Colon (tissue), 2 donors: ENCODE data around the gene IGF2R.
A peak's percentile ranks its signal among the peaks of the same experiment; 100 is the strongest.
"Not testable (repeated sequence)": the region's sequence is repeated elsewhere in the genome, so short reads cannot be mapped to it uniquely, and the experiment has no call there.

Source experiments
- FAIRE-seq: peaks from 2 replicates; lab custom pipeline; 2012; peaks lifted over from hg19 to GRCh38; lab: Jason Lieb, UNC
- donor health status: control.
- donor health status: control.

IGF2R gene

GRCh38 chr6:160079686-160080043 is 110.8 kb downstream of the IGF2R start:
- no peak for FAIRE-seq

DNA sequence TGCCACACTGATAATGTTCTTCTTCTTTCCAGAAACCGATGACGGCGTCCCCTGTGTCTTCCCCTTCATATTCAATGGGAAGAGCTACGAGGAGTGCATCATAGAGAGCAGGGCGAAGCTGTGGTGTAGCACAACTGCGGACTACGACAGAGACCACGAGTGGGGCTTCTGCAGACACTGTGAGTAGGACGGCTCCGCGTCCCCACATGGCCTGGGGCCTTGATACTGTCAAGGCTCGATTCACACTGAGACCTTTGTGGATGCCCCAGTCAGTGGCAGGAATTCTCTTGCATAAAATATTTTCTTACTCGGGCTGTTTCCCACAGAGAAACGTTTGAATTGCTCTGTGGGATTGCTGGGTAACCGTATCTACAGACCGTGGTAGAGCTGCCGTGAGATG is 111.2 kb downstream of the IGF2R start:
- no peak for FAIRE-seq

DNA sequence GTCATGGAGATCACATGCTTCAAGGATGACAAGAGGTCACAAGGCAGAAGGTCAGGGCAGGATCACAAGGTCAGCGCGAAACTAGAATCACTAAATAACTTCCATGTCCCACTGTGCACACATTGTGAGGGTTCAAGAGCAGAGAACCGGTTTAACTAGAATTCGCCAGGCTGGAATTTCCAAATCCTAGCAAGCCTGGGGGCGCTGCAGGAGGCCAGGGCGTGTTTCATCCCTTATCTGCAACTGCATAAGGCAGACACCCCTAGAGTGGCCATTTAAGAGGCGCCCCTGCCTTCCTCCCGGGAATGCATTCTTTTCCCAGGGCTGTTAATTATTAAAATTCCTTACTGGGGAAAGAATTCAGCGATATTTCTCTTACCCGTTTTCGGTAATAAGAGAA is 112.5 kb downstream of the IGF2R start:
- FAIRE-seq: no peak

GRCh38 chr6:160082627-160083026 is 113.7 kb downstream of the IGF2R start:
- FAIRE-seq: no peak

DNA sequence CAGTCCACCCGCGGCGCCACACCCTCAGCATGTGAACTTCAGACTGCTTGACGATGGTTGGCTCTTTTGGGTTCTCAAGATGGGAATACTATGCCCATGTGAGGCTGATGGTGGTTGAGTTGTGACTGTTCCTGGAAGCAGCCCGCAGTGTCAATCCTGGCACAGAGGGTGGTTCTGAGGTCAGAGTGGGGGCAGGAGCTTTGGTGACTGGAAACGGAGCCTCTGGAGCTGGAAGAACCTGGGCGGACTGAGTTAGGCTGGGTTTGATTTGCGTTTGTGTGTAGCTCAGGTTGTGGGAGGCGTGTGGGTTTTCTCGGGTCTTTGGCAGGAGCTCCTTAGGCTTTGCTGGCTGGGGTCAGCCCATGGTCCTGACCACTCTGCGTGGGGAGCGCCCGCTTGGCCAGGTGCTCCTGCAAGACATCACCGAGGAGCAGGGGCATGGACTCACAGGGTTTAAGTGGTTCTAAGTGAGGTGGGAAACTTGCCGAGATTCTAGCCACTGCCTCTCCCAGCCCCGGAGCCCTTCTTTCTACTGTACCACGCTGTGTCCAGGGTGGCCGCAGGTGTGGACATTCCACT is 115.4 kb downstream of the IGF2R start:
- FAIRE-seq: no peak

DNA sequence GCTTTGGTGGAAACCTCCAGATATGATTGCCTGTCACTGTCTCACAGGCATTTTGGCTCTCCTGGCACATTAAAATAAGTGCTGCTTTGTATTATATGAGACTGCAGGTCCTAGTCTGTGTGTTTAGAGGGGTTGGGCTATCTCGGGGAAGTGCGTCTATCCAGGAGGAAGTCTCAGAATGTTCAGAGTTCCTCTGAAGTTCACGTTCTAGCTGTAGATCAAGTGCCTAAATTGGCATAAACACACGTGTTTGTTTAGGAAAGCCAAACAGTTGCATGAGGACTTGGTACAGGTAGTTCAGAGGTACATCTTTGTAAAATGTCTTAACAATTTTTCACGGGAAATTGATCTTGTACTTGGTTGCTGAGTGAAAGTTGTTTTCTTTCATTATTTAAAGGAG is 116.3 kb downstream of the IGF2R start:
- FAIRE-seq: no peak

DNA sequence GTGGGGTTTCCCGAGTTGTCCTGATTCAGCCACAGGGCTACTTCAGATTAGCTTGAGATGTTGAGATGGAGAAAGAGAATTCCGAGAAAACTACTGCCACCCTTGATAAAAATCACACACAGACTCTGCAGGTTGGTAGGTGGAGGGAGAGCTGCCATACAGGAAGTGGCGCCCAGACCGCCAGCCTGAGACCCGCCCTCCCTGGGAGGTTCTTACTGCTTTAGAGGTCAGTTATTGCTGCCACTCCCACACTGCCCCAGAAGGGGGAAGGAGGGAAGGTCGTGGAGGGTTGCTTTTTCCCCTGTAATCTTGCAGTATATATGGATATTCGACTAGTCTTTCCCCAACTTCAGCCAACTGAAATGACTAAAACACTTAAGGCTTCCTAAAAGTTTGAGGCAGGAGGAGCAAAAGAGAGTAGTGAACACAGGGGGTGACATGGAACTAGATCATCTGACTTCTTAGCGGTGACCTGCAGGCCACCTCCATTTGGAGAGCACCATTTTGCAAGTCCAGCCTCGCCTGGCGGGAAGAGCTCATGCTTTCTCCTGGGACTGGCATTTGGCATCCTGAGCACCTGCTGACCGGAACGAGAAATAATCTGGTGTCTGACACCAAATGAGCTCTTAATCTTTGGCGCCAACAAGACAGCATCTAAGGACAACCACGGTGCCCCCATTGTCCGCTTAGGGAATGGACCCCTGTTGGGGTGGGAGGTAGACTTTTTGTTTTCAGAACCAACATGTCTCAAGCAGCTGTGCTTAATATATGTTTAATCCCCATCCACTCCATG is 117.0 kb downstream of the IGF2R start:
- FAIRE-seq: no peak

DNA sequence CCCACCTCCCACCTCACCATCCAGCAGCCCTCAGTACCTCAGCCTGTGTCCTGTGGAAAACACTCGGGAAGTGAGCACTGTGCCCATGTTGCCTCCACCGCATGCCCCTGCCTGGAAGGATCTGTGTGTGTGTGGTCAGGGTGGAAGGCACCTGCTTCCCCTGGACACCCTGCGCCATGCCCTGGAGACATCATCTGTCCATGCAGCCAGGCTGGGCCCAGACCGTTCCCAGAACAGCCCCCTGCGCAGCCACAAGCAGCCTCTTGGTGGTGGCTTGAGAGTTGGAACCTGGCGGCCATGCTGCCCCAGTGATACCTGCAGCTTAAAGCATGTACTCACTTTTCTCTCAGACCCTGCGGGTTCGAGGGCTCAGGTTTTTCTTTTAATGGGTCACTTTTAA is 117.9 kb downstream of the IGF2R start:
- FAIRE-seq: no peak

- FAIRE-seq: no peak
Measured at GRCh38 chr6:160088069-160088783, 119.3 kb downstream of the IGF2R start.

DNA sequence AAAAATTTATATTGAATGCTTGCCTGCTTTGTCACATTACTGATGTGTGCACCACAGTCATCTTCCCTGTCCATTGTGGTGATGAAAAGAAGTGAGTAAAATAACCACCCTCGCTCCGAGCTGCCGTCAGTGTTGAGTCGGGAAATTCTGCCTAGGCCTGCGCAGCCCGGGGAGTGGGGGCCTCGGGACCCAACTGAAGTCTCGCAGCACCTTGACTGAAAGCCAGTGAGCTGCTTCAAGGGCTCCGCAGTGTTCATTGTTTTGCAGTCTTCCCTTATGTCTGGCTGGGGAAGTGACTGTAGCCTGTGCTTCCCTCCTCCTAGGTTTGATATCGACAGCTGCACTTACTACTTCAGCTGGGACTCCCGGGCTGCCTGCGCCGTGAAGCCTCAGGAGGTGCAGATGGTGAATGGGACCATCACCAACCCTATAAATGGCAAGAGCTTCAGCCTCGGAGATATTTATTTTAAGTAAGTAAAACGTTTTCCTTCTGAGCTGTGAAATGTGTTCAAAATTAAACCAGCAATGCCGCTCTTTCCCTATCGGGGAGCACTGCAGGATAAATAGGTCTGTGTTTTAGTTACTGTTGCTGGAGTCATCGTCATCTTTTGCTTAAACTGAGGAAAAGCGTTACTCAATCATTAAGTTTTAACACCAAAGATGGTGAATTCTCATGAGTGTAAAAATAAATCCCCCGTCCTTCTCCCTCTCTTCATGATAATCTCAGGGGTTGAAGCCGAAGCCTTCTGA is 120.1 kb downstream of the IGF2R start:
- FAIRE-seq: no peak

DNA sequence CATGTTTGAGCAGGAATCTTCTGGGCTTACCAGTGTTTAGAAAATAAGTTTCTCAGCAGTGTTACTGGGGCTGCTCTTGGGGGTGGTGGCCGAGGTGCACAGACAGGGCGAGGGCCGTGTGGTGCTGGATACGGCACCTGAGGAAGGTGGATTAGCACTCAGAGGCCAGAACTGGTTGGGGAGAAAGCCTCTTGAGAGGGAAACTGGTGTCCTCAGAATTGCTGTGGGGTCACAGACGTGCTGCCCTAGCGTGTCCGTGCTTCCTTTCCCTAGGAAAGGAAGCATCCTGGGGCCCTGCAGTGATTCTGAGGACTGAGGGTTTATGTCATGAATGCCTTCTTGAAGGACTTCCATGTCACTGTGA is 120.6 kb downstream of the IGF2R start:
- FAIRE-seq: no peak

- FAIRE-seq: peak; percentile 61
Measured at GRCh38 chr6:160090442-160091239, 121.8 kb downstream of the IGF2R start.

- FAIRE-seq: not testable (repeated sequence)
Measured at GRCh38 chr6:160092176-160092575, 123.3 kb downstream of the IGF2R start.

DNA sequence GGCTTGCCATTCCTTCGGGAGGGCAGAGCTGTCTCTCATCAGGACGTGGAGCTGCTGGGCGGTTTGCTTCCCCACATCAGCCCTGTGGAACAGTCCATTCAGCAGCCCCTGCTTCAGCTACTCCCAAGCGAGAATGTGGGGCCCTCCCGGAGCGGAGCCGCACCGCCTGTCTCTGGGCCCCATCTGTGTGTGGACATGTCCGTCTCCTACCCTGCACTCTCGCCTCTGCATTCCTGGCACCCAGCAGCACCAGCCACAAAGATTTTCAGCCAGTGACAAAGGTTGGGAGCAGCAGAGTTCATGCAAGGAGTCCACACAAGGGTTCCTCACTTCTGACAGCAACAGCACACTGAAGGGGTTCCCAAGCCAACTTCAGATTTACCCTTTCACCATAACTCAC is 123.7 kb downstream of the IGF2R start:
- no peak for FAIRE-seq

- no peak for FAIRE-seq
Measured at GRCh38 chr6:160093061-160093460, 124.2 kb downstream of the IGF2R start.

GRCh38 chr6:160093946-160094345 is 125.1 kb downstream of the IGF2R start:
- no peak for FAIRE-seq

DNA sequence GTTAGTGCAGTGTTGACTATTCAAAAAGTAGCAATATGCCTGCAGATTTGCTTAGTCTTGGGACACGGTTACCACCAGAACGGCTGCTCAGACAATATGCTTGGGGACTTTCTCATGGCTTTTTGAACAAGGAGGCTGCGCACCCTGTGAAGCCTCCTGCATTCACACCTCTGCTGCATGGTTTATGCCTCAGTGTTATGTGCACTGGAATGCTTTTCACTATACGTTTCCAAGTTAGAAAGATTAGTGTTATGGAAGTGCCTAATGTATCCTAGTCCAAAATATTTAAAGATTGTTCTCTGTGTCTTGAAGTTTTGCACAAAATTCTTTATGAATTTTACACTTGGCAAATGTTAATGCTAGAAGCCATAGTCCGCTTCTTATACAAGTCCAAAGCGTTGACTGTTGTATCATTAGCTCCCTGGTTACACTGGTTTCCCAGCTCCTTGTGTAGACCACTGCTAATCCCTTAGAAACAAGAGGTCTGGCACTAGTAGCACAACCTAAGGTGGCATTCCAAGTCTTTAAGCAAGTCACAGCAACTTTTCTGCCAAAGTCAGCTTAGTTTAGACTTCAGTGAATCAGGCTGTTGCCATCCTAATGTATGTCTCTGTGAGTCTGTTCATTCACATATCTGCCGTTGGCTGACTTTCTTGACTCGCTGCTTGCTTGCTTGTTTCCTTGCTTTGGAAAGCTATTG is 126.4 kb downstream of the IGF2R start:
- FAIRE-seq: no peak

- no peak for FAIRE-seq
Measured at GRCh38 chr6:160101277-160102205, 132.7 kb downstream of the IGF2R start.

DNA sequence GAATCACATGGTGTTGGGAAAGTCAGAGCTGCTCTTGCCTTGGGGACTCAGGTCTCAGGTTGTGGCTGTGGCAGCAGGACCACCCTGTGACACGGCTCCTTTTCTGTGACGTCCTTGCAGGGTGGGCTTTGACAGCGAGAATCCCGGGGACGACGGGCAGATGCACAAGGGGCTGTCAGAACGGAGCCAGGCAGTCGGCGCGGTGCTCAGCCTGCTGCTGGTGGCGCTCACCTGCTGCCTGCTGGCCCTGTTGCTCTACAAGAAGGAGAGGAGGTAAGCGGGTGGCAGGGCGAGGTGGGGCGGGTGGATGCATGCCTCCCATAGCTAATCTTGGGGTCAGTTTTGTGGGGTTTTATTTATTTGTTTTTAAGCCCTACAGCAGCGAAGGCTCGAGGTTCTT is 133.5 kb downstream of the IGF2R start:
- no peak for FAIRE-seq
